Esophagus muscularis mucosa (tissue), 3 donors: Measurements from ENCODE around the gene UVSSA.

Source experiments
- CTCF ChIP-seq, 3 experiments: fragments of 200-600 bp in 2 of 3; fragments of 450-650 bp in 1 of 3; sonication (generic) in 2 of 3; IDR thresholded peaks; one replicate each; pipeline ENCODE4 v1.5.1; 2017 to 2019; ENCODE audit warnings: antibody characterized with exemption in 3 of 3, mild to moderate bottlenecking in 2 of 3, moderate library complexity in 1 of 3
- POLR2A ChIP-seq: fragments of 450-650 bp; IDR thresholded peaks from one replicate; pipeline ENCODE4 v1.6.1; 2017; ENCODE audit warnings: antibody characterized with exemption, moderate library complexity, mild to moderate bottlenecking, low read depth

- TF ChIP-seq POLR2A (no peak), CTCF (IDR thresholded peaks at IDR 0.05) (no peak)
Observed at GRCh38 chr4:1374706-1375045, 27.7 kb downstream of the UVSSA start.
